Liver (tissue), 9 donors: ENCODE results near the gene TPGS2. TPM values are rescaled to one million over a fixed set of nuclear protein-coding genes. Genes with fewer than 3 reads are reported as not detected.

Experiments used
- DNase-seq: peaks from one replicate; pipeline ENCODE4 v3.0.0-alpha.2; 2017; ENCODE audit warnings: low spot score
- H3K27ac ChIP-seq, 2 donors: one replicate each; pipeline ENCODE4 v1.7.0; 2013; ENCODE audit warnings: inconsistent platforms in 2 of 2, low read length in 2 of 2, control low read depth in 1 of 2, low read depth in 1 of 2, mild to moderate bottlenecking in 1 of 2
- H3K27me3 ChIP-seq, 4 donors: one replicate each; pipeline versions ENCODE4 v1.6.1 to v1.7.0; 2013; ENCODE audit warnings: low read length in 3 of 4, inconsistent platforms in 1 of 4, mild to moderate bottlenecking in 1 of 4, moderate library complexity in 1 of 4; ENCODE audit not compliant: control insufficient read depth in 4 of 4, insufficient read depth in 4 of 4
- H3K36me3 ChIP-seq, 4 donors: one replicate each; pipeline versions ENCODE4 v1.6.1 to v1.7.0; 2013; ENCODE audit warnings: low read length in 3 of 4, mild to moderate bottlenecking in 3 of 4, low read depth in 1 of 4, moderate library complexity in 1 of 4; ENCODE audit not compliant: control insufficient read depth in 4 of 4, insufficient read depth in 3 of 4
- H3K4me1 ChIP-seq, 4 donors: one replicate each; pipeline versions ENCODE4 v1.6.1 to v1.7.0; 2013; ENCODE audit warnings: low read length in 3 of 4, mild to moderate bottlenecking in 3 of 4, moderate library complexity in 1 of 4; ENCODE audit not compliant: control insufficient read depth in 4 of 4, insufficient read depth in 4 of 4
- H3K4me3 ChIP-seq, 3 donors: one replicate each; pipeline versions ENCODE4 v1.6.1 to v1.7.0; 2013; ENCODE audit warnings: low read length in 3 of 3, control low read depth in 1 of 3, low read depth in 1 of 3, mild to moderate bottlenecking in 1 of 3
- H3K9ac ChIP-seq, 2 donors: one replicate each; pipeline ENCODE4 v1.7.0; 2013; ENCODE audit warnings: low read length in 2 of 2, mild to moderate bottlenecking in 2 of 2, moderate library complexity in 2 of 2, control low read depth in 1 of 2, low read depth in 1 of 2
- H3K9me3 ChIP-seq, 4 donors: one replicate each; pipeline versions ENCODE4 v1.6.1 to v1.7.0; 2013; ENCODE audit warnings: low read length in 3 of 4; ENCODE audit not compliant: control insufficient read depth in 4 of 4
- ATF3 ChIP-seq: IDR thresholded peaks from 2 replicates; pipeline ENCODE4 v1.6.1; 2016; ENCODE audit warnings: antibody characterized with exemption
- CTCF ChIP-seq: fragments of 150-350 bp; IDR thresholded peaks from 2 replicates; pipeline ENCODE4 v1.5.1; 2017; ENCODE audit warnings: improper control_type of control experiment, low read depth, low read length; ENCODE audit not compliant: missing input control
- EGR1 ChIP-seq, 2 donors: IDR thresholded peaks; 2 replicates each; pipeline ENCODE4 v1.6.1; 2016 to 2018; ENCODE audit warnings: antibody characterized with exemption in 2 of 2, low read depth in 2 of 2
- FOXA1 ChIP-seq: IDR thresholded peaks from 2 replicates; pipeline ENCODE4 v1.6.1; 2016; ENCODE audit warnings: antibody characterized with exemption
- FOXA2 ChIP-seq: IDR thresholded peaks from 2 replicates; pipeline ENCODE4 v1.6.1; 2016; ENCODE audit warnings: antibody characterized with exemption
- GABPA ChIP-seq, 2 donors: IDR thresholded peaks in 1 of 2; conservative IDR thresholded peaks in 1 of 2; 2 replicates each; pipeline ENCODE4 v1.6.1; 2016; ENCODE audit warnings: antibody characterized with exemption in 2 of 2, mild to moderate bottlenecking in 1 of 2, moderate library complexity in 1 of 2
- HNF4A ChIP-seq, 2 donors: conservative IDR thresholded peaks; 2 replicates each; pipeline ENCODE4 v1.6.1; 2016; ENCODE audit warnings: antibody characterized with exemption in 2 of 2, mild to moderate bottlenecking in 2 of 2
- HNF4G ChIP-seq: IDR thresholded peaks from 2 replicates; pipeline ENCODE4 v1.6.1; 2016; ENCODE audit warnings: antibody characterized with exemption
- JUND ChIP-seq, 2 donors: IDR thresholded peaks; 2 replicates each; pipeline ENCODE4 v1.6.1; 2016; ENCODE audit warnings: antibody characterized with exemption in 2 of 2
- MAX ChIP-seq: IDR thresholded peaks from 2 replicates; pipeline ENCODE4 v1.6.1; 2016; ENCODE audit warnings: antibody characterized with exemption
- NR2F2 ChIP-seq: IDR thresholded peaks from 2 replicates; pipeline ENCODE4 v1.6.1; 2016; ENCODE audit warnings: antibody characterized with exemption
- RAD21 ChIP-seq, 2 donors: IDR thresholded peaks; 2 replicates each; pipeline ENCODE4 v1.6.1; 2016; ENCODE audit warnings: antibody characterized with exemption in 2 of 2, mild to moderate bottlenecking in 2 of 2
- REST ChIP-seq: IDR thresholded peaks from 2 replicates; pipeline ENCODE4 v1.6.1; 2016; ENCODE audit warnings: antibody characterized with exemption, mild to moderate bottlenecking
- RXRA ChIP-seq, 2 donors: IDR thresholded peaks; 2 replicates each; pipeline ENCODE4 v1.6.1; 2017 to 2018; ENCODE audit warnings: antibody characterized with exemption in 2 of 2, mild to moderate bottlenecking in 1 of 2
- SP1 ChIP-seq: IDR thresholded peaks from 2 replicates; pipeline ENCODE4 v1.6.1; 2018; ENCODE audit warnings: antibody characterized with exemption, mild to moderate bottlenecking
- TAF1 ChIP-seq: conservative IDR thresholded peaks from 2 replicates; pipeline ENCODE4 v1.6.1; 2016; ENCODE audit warnings: antibody characterized with exemption, mild to moderate bottlenecking
- YY1 ChIP-seq: IDR thresholded peaks from 2 replicates; pipeline ENCODE4 v1.6.1; 2016; ENCODE audit warnings: antibody characterized with exemption, mild to moderate bottlenecking
- ZBTB33 ChIP-seq: IDR thresholded peaks from 2 replicates; pipeline ENCODE4 v1.6.1; 2016; ENCODE audit warnings: antibody characterized with exemption
- WGBS: extraction: QIAGEN DNeasy Blood & Tissue Kit; methylation state at CpG from one replicate; pipeline ENCODE4 v1.1.7; 2013; 5-methylcytosine and 5-hydroxymethylcytosine counted together
- polyA plus RNA-seq, 2 donors: library from polyadenylated mRNA; stranded (reverse) in 1 of 2; unstranded in 1 of 2; fragments of 200-250 nt in 1 of 2; fragments of >200 nt in 1 of 2; fragmentation: Nextera tagmentation in 1 of 2; extraction: Ambion mirVana in 1 of 2; gene quantifications; one replicate each; pipeline versions ENCODE4 v1.2.1 to v1.2.3, GENCODE V29; 2013 to 2015
- total RNA-seq, 2 donors: library from RNA; depleted of rRNA; stranded (reverse); fragments of >200 nt; gene quantifications; one replicate each; pipeline ENCODE4 v1.2.3, GENCODE V29; 2014
- donor health status: healthy.
- donor health status: healthy.
- donor health status: healthy.
- donor health status: healthy.
- donor health status: healthy.

The TPGS2 gene
- total and polyA plus RNA-seq, 4 donors = 20.2 to 57.4 (median 21.2) TPM

- Histone ChIP-seq H3K27ac (no peak overlapping the region), H3K36me3 (no peaks in the 10 kb centered on the region), H3K4me1 (no peaks in the 10 kb centered on the region), H3K4me3 (no peak overlapping the region), H3K9me3 (no peaks in the 10 kb centered on the region), H3K9ac (no peak overlapping the region), H3K27me3 (no peaks in the 10 kb centered on the region)
- no peak for TF ChIP-seq RAD21 (IDR thresholded peaks at IDR 0.05)
- TF ChIP-seq RXRA (IDR thresholded peaks at IDR 0.05) = no peak
- no peak for TF ChIP-seq ATF3
- no peak for TF ChIP-seq NR2F2
- TF ChIP-seq HNF4A (conservative IDR thresholded peaks at IDR 0.05) = no peak
- no peak for TF ChIP-seq CTCF
- no peak for TF ChIP-seq REST
- no peak for TF ChIP-seq SP1
- no peak for TF ChIP-seq FOXA1
- TF ChIP-seq MAX = no peak
- TF ChIP-seq FOXA2 = no peak
- TF ChIP-seq HNF4G = no peak
- TF ChIP-seq ZBTB33 = no peak
- 72% methylated on average over 4 of the region's 4 CpGs for WGBS
- no peak for DNase-seq
These were observed 56.5 kb downstream of the TPGS2 start for GRCh38 chr18:36772241-36772723.

GRCh38 chr18:36771245-36771644 lies 57.6 kb downstream of the TPGS2 start:
- no peaks in the 10 kb centered on the region for H3K36me3 ChIP-seq
- H3K27me3 ChIP-seq = no peaks in the 10 kb centered on the region
- H3K4me3 ChIP-seq = no peak overlapping the region
- H3K9me3 ChIP-seq = no peaks in the 10 kb centered on the region
- H3K4me1 ChIP-seq = no peaks in the 10 kb centered on the region
- no peak for DNase-seq
- H3K27ac ChIP-seq = no peak overlapping the region
- H3K9ac ChIP-seq = no peak overlapping the region
- 85% methylated on average over 4 of the region's 4 CpGs for WGBS
- no peak for TF ChIP-seq YY1
- no peak for TF ChIP-seq TAF1
- TF ChIP-seq GABPA (IDR thresholded peaks at IDR 0.05 in 1 of 2, conservative IDR thresholded peaks at IDR 0.05 in 1 of 2) = no peak
- no peak for TF ChIP-seq FOXA1
- TF ChIP-seq JUND (IDR thresholded peaks at IDR 0.05) = no peak
- TF ChIP-seq EGR1 (IDR thresholded peaks at IDR 0.05; ENCODE audit: low read depth in 2 of 2) = no peak
- TF ChIP-seq FOXA2 = no peak
- no peak for TF ChIP-seq CTCF
- no peak for TF ChIP-seq NR2F2
- no peak for TF ChIP-seq HNF4G
- no peak for TF ChIP-seq RXRA (IDR thresholded peaks at IDR 0.05)
- TF ChIP-seq RAD21 (IDR thresholded peaks at IDR 0.05) = no peak
- no peak for TF ChIP-seq REST
- TF ChIP-seq HNF4A (conservative IDR thresholded peaks at IDR 0.05) = no peak
- no peak for TF ChIP-seq MAX
